DOHH2 (cell line): ENCODE results near the gene PDE4B.

Experiments used
- H3F3A ChIP-seq: fragments of 200-600 bp; sonication (generic), shearing (Covaris generic); 2 replicates; pipeline ENCODE4 v1.6.0; 2016; ENCODE audit warnings: antibody characterized with exemption, mild to moderate bottlenecking; ENCODE audit not compliant: control insufficient read depth, insufficient read depth
- H3K27ac ChIP-seq: fragments of 200-600 bp; sonication (generic); 2 replicates; pipeline ENCODE4 v1.5.1; 2014; ENCODE audit warnings: low read depth, mild to moderate bottlenecking, low read length, moderate library complexity
- H3K27me3 ChIP-seq: fragments of 200-600 bp; sonication (generic); 2 replicates; pipeline ENCODE4 v1.6.1; 2014; ENCODE audit warnings: mild to moderate bottlenecking, low read length, mixed read lengths; ENCODE audit not compliant: control insufficient read depth
- H3K36me3 ChIP-seq: fragments of 200-600 bp; sonication (generic); 2 replicates; pipeline ENCODE4 v1.6.1; 2014; ENCODE audit warnings: mild to moderate bottlenecking, low read length, moderate library complexity, mixed read lengths; ENCODE audit not compliant: control insufficient read depth
- H3K4me1 ChIP-seq: fragments of 200-600 bp; sonication (generic); 2 replicates; pipeline ENCODE4 v1.6.1; 2014; ENCODE audit warnings: mild to moderate bottlenecking, low read length, mixed read lengths; ENCODE audit not compliant: control insufficient read depth
- H3K4me2 ChIP-seq: fragments of 200-600 bp; sonication (generic); 2 replicates; pipeline ENCODE4 v1.6.0; 2014; ENCODE audit warnings: mild to moderate bottlenecking, low read length, moderate library complexity
- H3K4me3 ChIP-seq: fragments of 200-600 bp; sonication (generic); 2 replicates; pipeline ENCODE4 v1.5.1; 2014; ENCODE audit warnings: mild to moderate bottlenecking, low read length, mixed read lengths
- H3K79me2 ChIP-seq: fragments of 200-600 bp; sonication (generic); 2 replicates; pipeline ENCODE4 v1.6.1; 2014; ENCODE audit warnings: mild to moderate bottlenecking, low read length, mixed read lengths; ENCODE audit not compliant: control insufficient read depth
- H3K9me2 ChIP-seq: fragments of 200-600 bp; sonication (generic); replicated peaks from 2 replicates; pipeline ENCODE4 v1.6.1; 2014; ENCODE audit warnings: mild to moderate bottlenecking, low read length, mixed read lengths; ENCODE audit not compliant: control insufficient read depth
- H3K9me3 ChIP-seq: fragments of 200-600 bp; sonication (generic); 2 replicates; pipeline ENCODE4 v1.6.1; 2014; ENCODE audit warnings: antibody characterized with exemption, low read length, mixed read lengths; ENCODE audit not compliant: control insufficient read depth, insufficient read depth
- H4K20me1 ChIP-seq: fragments of 200-600 bp; sonication (generic); 2 replicates; pipeline ENCODE4 v1.6.0; 2014; ENCODE audit warnings: low read depth, mild to moderate bottlenecking, antibody characterized with exemption, low read length, moderate library complexity; ENCODE audit not compliant: control insufficient read depth, insufficient read depth
- EZH2phosphoT487 ChIP-seq: fragments of 200-600 bp; sonication (generic); IDR thresholded peaks from 2 replicates; pipeline ENCODE4 v1.6.1; 2017; ENCODE audit warnings: borderline replicate concordance, mild to moderate bottlenecking, antibody characterized with exemption, low read length, moderate library complexity, mixed read lengths
- TF ChIP-seq, protein P1 (sequence below): fragments of 200-600 bp; sonication (generic); IDR thresholded peaks from one replicate; pipeline ENCODE4 v1.5.1; 2014; ENCODE audit warnings: antibody characterized with exemption, mild to moderate bottlenecking, low read depth, low read length; ENCODE audit not compliant: poor library complexity, severe bottlenecking

PDE4B gene

DNA sequence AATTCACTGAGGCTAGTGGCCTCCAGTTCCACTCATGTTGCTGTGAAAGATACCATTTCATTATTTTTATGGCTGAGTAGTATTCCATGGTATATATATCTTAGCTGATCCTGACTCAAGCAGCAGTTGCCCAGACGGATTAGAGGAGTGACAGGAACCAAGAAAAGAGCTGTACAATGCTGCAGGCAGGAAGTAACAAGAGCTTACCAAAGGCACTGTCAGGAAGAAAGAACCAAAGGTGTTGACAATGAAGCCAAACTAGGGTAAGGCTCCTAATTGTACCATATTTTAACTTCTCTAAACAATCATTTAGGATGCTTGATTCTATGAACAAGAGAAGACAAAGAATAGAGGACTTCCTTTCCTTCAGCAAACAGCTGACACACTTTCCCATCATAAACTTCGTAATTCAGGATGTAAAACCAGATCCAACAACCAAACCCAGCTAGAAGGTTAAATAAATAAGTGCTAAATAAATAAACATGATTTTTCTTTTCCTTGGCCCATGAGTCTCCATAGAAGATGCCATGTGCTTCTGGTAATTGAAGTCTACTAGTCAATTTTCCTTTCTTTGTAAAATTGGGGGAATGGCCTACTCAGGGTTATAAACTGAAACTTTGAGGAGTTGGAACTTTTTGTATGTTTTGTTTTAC lies 493.0 kb downstream of the PDE4B start:
- no peak overlapping the region for H3K4me3 ChIP-seq
- H3K9me2 ChIP-seq, result no peaks in the 10 kb centered on the region
- no peaks in the 10 kb centered on the region for H3K36me3 ChIP-seq
- no peaks in the 10 kb centered on the region for H3K9me3 ChIP-seq
- no peak for TF ChIP-seq EZH2phosphoT487
- TF ChIP-seq, protein P1, sequence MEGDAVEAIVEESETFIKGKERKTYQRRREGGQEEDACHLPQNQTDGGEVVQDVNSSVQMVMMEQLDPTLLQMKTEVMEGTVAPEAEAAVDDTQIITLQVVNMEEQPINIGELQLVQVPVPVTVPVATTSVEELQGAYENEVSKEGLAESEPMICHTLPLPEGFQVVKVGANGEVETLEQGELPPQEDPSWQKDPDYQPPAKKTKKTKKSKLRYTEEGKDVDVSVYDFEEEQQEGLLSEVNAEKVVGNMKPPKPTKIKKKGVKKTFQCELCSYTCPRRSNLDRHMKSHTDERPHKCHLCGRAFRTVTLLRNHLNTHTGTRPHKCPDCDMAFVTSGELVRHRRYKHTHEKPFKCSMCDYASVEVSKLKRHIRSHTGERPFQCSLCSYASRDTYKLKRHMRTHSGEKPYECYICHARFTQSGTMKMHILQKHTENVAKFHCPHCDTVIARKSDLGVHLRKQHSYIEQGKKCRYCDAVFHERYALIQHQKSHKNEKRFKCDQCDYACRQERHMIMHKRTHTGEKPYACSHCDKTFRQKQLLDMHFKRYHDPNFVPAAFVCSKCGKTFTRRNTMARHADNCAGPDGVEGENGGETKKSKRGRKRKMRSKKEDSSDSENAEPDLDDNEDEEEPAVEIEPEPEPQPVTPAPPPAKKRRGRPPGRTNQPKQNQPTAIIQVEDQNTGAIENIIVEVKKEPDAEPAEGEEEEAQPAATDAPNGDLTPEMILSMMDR, result no peak
- H3K4me1 ChIP-seq, result peaks cover 17% of the 10 kb centered on the region
- H3K4me2 ChIP-seq, result no peak overlapping the region
- H4K20me1 ChIP-seq, result no peaks in the 10 kb centered on the region
- H3F3A ChIP-seq, result no peaks in the 10 kb centered on the region
- no peak overlapping the region for H3K27ac ChIP-seq
- no peaks in the 10 kb centered on the region for H3K27me3 ChIP-seq
- no peaks in the 10 kb centered on the region for H3K79me2 ChIP-seq

DNA sequence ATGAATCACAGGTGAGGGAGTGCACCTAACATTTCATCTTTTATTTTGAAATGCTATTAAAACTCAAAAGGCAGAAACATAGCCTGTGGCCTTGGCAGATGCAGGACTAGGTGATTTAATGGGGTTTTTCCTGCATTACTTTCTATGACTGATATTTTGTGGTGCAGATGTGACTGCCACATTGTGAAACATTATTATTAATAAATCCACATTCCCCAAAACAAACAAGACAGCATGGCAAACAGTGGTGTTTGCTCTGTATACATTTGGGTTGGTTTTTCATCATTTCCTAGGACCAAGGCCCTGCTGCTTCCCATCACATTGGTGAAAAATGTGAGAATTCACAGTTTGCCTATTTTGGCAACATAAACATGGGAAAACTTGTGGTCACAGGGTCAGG lies 493.6 kb downstream of the PDE4B start:
- H3K4me3 ChIP-seq, result no peak overlapping the region
- H3K79me2 ChIP-seq, result no peaks in the 10 kb centered on the region
- no peaks in the 10 kb centered on the region for H4K20me1 ChIP-seq
- H3K36me3 ChIP-seq, result no peaks in the 10 kb centered on the region
- no peak overlapping the region for H3K27ac ChIP-seq
- no peaks in the 10 kb centered on the region for H3K9me3 ChIP-seq
- TF ChIP-seq EZH2phosphoT487, result no peak
- TF ChIP-seq, protein P1, result no peak
- no peaks in the 10 kb centered on the region for H3K27me3 ChIP-seq
- no peak overlapping the region for H3K4me2 ChIP-seq
- H3K9me2 ChIP-seq, result no peaks in the 10 kb centered on the region
- H3F3A ChIP-seq, result no peaks in the 10 kb centered on the region
- peaks cover 18% of the 10 kb centered on the region for H3K4me1 ChIP-seq

DNA sequence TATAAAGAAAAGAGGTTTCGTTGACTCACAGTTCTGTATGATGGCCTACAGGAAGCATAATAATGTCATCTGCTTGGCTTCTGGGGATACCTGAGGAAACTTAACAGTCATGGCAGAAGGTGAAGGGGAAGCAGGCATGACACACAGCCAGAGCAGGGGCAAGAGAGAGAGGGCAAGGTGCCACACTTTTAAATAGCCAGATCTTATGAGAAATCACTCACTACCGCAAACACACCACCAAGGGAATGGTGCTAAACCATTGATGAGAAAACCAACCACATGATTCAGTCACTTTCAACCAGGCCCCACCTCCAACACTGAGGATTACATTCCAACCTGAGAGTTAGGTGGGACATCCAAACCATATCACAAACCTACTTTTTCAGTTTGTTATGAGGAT lies 495.4 kb downstream of the PDE4B start:
- no peak overlapping the region for H3K4me2 ChIP-seq
- H3K27me3 ChIP-seq, result no peaks in the 10 kb centered on the region
- H3K4me3 ChIP-seq, result no peak overlapping the region
- no peaks in the 10 kb centered on the region for H3K36me3 ChIP-seq
- no peak overlapping the region for H3K27ac ChIP-seq
- H3F3A ChIP-seq, result no peaks in the 10 kb centered on the region
- no peaks in the 10 kb centered on the region for H3K9me3 ChIP-seq
- no peaks in the 10 kb centered on the region for H3K79me2 ChIP-seq
- H3K4me1 ChIP-seq, result peaks cover 7% of the 10 kb centered on the region
- no peaks in the 10 kb centered on the region for H3K9me2 ChIP-seq
- no peaks in the 10 kb centered on the region for H4K20me1 ChIP-seq
- no peak for TF ChIP-seq EZH2phosphoT487
- TF ChIP-seq, protein P1, result no peak
